ENCODE results near the gene PCP4L1.
"Not testable (repeated sequence)": the region's sequence is repeated elsewhere in the genome, so short reads cannot be mapped to it uniquely, and the experiment has no call there.

PCP4L1 gene

DNA sequence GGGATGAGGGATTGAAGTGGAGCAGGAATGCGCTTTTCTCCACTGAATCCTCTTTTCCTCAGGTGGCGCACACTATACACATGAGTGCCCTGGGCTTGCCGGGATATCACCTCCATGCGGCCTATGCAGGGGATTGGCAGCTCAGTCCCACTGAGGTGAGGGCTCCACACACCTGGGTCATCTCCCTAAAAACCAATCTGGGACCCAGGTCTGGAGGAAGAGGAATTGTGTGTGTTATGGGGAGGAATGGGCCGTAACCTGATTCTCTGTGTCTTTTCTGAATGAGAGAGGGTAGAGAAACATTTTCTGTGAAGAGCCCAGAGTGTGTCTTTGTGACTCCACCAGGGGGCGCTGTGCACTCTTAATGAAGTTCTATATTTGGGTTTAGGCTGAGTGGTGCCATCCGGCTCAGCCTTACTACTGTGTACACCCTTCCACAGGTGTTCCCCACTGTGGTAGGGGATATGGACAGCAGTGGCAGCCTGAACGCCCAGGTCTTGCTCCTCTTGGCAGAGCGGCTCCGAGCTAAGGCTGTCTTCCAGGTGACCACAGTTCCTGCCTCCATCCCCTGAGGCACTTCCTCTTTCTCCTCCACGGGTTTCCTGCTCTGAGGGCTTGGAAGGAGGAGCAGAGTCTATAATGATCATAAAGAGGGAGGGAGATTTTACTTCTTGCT is 31.2 kb upstream of the PCP4L1 start:
- in situ Hi-C loops (cut with MboI; ENCODE audit: low sequenced_read_pairs): loop anchor here (5.0 kb wide), 1 partner anchor 65 kb away; no protein-coding TSS in a partner anchor

DNA sequence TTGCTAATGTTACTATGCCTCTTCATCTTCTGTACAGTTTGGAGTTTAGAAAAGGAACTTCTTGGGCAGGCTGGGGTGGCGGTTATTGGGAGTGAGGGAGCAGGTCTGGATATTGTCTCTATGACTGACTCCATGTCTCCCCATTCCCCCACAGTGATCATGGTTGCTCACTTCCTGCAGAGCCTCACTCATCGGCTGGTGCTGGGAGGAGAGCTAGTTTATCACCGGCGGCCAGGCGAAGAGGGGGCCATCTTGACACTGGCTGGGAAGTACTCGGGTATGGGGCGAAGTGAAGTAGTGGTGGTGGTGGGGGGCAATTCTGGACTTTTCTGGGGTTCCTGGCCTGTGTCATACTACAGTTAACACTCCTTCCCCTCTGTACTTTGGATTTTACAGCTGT is 30.5 kb upstream of the PCP4L1 start:
- in situ Hi-C loops (cut with MboI; ENCODE audit: low sequenced_read_pairs): loop anchor here (5.0 kb wide), 1 partner anchor 64 kb away; no protein-coding TSS in a partner anchor

- in situ Hi-C loops (cut with MboI; ENCODE audit: low sequenced_read_pairs): loop anchor here (5.0 kb wide), 1 partner anchor 62 kb away; no protein-coding TSS in a partner anchor
These were observed 28.6 kb upstream of the PCP4L1 start for GRCh38 chr1:161229896-161230295.

GRCh38 chr1:161230762-161231161 is 27.8 kb upstream of the PCP4L1 start:
- in situ Hi-C loops (cut with MboI; ENCODE audit: low sequenced_read_pairs): no loop called here

DNA sequence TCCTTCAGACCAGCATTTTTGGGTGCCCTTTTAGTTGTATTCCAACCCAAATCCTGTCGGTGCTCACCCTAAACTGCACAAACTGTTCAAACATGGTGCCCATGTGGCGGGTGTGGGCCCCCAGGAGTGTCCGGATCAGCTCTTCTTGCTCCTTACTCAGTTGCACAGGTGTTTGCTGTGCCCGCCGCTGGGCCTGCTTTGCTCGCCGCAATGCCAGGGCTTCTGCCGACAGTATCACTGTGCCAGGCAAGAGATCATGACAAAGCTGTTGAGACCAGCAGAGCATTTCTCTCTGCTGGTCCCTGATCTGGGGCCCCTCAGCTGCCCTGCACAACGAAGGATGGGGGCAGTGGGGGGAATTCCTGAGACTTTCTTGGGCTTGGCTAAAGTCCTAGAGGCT is 25.4 kb upstream of the PCP4L1 start:
- in situ Hi-C loops (cut with MboI; ENCODE audit: low sequenced_read_pairs): no loop called here

- in situ Hi-C loops (cut with MboI; ENCODE audit: low sequenced_read_pairs): no loop called here
These were observed 22.4 kb upstream of the PCP4L1 start for GRCh38 chr1:161235957-161236775.

DNA sequence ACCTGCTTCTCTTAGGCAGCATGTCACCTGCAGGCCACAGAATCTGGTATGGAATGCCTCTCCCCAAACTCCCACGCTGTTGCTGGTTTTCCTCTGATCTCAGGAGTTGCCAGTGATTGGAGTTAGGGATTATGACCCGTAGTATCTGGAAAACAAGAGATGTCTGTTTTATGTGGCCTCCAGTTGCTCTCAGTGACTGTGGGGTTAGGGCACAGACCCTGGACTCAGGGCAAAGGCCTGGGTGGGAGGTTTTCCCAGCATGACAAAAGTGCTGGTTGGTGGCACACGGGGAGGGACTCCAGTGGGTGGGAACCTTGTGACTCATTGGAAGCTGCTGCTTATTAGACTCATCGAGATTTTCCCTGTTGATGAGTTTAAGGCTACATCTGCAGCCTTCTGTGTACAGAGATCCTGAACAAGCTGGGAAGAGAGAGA is 20.5 kb upstream of the PCP4L1 start, which contains the start of gene NR1I3:
NR1I3 (minus strand) TSS at position 165 of the 435 bp plus-strand sequence. CDS start 1,638 bp downstream, outside the sequence.
- in situ Hi-C loops (cut with MboI; ENCODE audit: low sequenced_read_pairs): no loop called here

GRCh38 chr1:161241682-161242081 is 16.9 kb upstream of the PCP4L1 start:
- in situ Hi-C loops (cut with MboI; ENCODE audit: low sequenced_read_pairs): no loop called here

GRCh38 chr1:161242313-161242712 is 16.2 kb upstream of the PCP4L1 start:
- in situ Hi-C loops (cut with MboI; ENCODE audit: low sequenced_read_pairs): no loop called here

GRCh38 chr1:161244888-161245287 is 13.7 kb upstream of the PCP4L1 start:
- in situ Hi-C loops (cut with MboI; ENCODE audit: low sequenced_read_pairs): no loop called here

DNA sequence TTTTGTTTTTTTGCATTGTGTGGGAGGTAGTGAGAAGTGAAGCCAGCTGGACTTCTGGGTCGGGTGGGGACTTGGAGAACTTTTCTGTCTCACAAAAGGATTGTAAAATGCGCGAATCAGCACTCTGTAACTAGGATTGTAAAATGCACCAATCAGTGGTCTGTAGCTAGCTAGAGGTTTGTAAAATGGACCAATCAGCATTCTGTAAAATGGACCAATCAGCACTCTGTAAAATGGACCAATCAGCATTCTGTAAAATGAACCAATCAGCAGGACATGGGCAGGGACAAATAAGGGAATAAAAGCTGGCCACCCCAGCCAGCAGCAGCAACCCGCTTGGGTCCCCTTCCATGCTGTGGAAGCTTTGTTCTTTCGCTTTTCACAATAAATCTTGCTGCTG is 8.4 kb upstream of the PCP4L1 start:
- in situ Hi-C loops (cut with MboI; ENCODE audit: low sequenced_read_pairs): not testable (repeated sequence)

DNA sequence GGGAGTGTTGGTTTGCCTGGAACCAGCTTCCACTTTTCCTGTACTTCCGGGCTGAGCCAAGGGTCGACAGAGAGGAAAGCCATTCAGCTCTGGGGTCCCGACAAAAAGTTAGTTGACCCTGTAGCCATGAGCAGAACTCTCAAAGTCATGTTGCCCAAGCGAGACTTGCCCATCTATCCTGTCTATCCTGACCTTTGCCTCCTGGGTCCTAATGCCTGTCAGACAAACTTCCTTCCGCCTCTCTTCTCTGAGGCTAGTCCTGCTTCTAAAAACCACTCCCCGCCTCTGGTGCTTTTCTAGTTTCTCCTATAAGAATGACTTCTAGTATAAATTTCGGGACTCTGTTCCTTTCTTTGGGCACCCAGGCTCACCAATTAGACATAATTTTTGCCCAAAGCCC is 7.7 kb upstream of the PCP4L1 start:
- in situ Hi-C loops (cut with MboI; ENCODE audit: low sequenced_read_pairs): no loop called here

GRCh38 chr1:161251579-161251978 is 7.0 kb upstream of the PCP4L1 start:
- in situ Hi-C loops (cut with MboI; ENCODE audit: low sequenced_read_pairs): no loop called here

- in situ Hi-C loops (cut with MboI; ENCODE audit: low sequenced_read_pairs): not testable (repeated sequence)
These were observed 3.2 kb upstream of the PCP4L1 start for GRCh38 chr1:161255302-161255701.

GRCh38 chr1:161255955-161256520 is 2.5 kb upstream of the PCP4L1 start:
- in situ Hi-C loops (cut with MboI; ENCODE audit: low sequenced_read_pairs): not testable (repeated sequence)

GRCh38 chr1:161257109-161257508 is 1.4 kb upstream of the PCP4L1 start:
- in situ Hi-C loops (cut with MboI; ENCODE audit: low sequenced_read_pairs): not testable (repeated sequence)

- in situ Hi-C loops (cut with MboI; ENCODE audit: low sequenced_read_pairs): no loop called here
These were observed 779 bp downstream of the PCP4L1 start for GRCh38 chr1:161259345-161259702.

GRCh38 chr1:161259765-161260164 is 1.2 kb downstream of the PCP4L1 start:
- in situ Hi-C loops (cut with MboI; ENCODE audit: low sequenced_read_pairs): no loop called here

GRCh38 chr1:161260376-161261260 is 2.1 kb downstream of the PCP4L1 start:
- in situ Hi-C loops (cut with MboI; ENCODE audit: low sequenced_read_pairs): no loop called here

Measured in HL-60/S4 (cell line).